A673 (cell line): Measurements from ENCODE around the gene CHIA. TPM values are rescaled to one million over a fixed set of nuclear protein-coding genes. Genes with fewer than 3 reads are reported as not detected.
"Not testable (repeated sequence)": the region's sequence is repeated elsewhere in the genome, so short reads cannot be mapped to it uniquely, and the experiment has no call there.

ENCODE experiments used
- BruUV-seq: library from RNA; stranded (reverse); fragments of 400-500 nt; replicated peaks from 2 replicates; lab custom pipeline; 2021; lab: Mats Ljungman, UMichigan
- CTCF ChIA-PET: fragments of 300-600 bp; sonication (Branson Sonifier 250); formaldehyde crosslinking; loops from one replicate; lab custom pipeline; 2022; ENCODE audit warnings: antibody characterized with exemption; lab: Charles Lee
- POLR2A ChIA-PET: fragments of 300-600 bp; sonication (Branson Sonifier 250); formaldehyde crosslinking; loops from one replicate; lab custom pipeline; 2022; ENCODE audit warnings: antibody characterized with exemption; ENCODE audit not compliant: low non-redundant PET; lab: Charles Lee
- DNase-seq: peaks from one replicate; pipeline ENCODE4 v3.0.0-alpha.2; 2015; ENCODE audit warnings: low spot score
- H3K27ac ChIP-seq: fragments of 200-600 bp; sonication (generic); 2 replicates; pipeline ENCODE4 v1.5.1; 2016; ENCODE audit warnings: mixed run types, low read depth, mild to moderate bottlenecking, mixed read lengths, antibody characterized with exemption, low read length; ENCODE audit not compliant: poor library complexity, severe bottlenecking
- H3K27me3 ChIP-seq: fragments of 200-600 bp; sonication (generic); replicated peaks from 2 replicates; pipeline ENCODE4 v1.6.1; 2017; ENCODE audit warnings: mixed run types, low read depth, mild to moderate bottlenecking, mixed read lengths, antibody characterized with exemption, low read length; ENCODE audit not compliant: insufficient read depth, poor library complexity
- H3K36me3 ChIP-seq: fragments of 200-600 bp; sonication (generic); 2 replicates; pipeline ENCODE4 v1.6.1; 2016; ENCODE audit warnings: mixed run types, mild to moderate bottlenecking, mixed read lengths, antibody characterized with exemption, low read length; ENCODE audit not compliant: insufficient read depth, poor library complexity, severe bottlenecking
- H3K4me1 ChIP-seq: fragments of 200-600 bp; sonication (generic); 2 replicates; pipeline ENCODE4 v1.6.1; 2017; ENCODE audit warnings: mixed run types, mild to moderate bottlenecking, mixed read lengths, antibody characterized with exemption, low read length; ENCODE audit not compliant: insufficient read depth, poor library complexity, severe bottlenecking
- H3K4me3 ChIP-seq: fragments of 200-600 bp; sonication (generic); 2 replicates; pipeline ENCODE4 v1.5.1; 2016; ENCODE audit warnings: low read depth, mixed run types, mild to moderate bottlenecking, mixed read lengths, low read length; ENCODE audit not compliant: poor library complexity, severe bottlenecking
- H3K9me3 ChIP-seq: fragments of 200-600 bp; sonication (generic); 2 replicates; pipeline ENCODE4 v1.6.1; 2016; ENCODE audit warnings: mixed run types, low read depth, mild to moderate bottlenecking, mixed read lengths, antibody characterized with exemption, low read length; ENCODE audit not compliant: poor library complexity, severe bottlenecking
- EZH2 ChIP-seq: fragments of 200-600 bp; sonication (generic); IDR thresholded peaks from 2 replicates; pipeline ENCODE4 v1.6.1; 2017; ENCODE audit warnings: borderline replicate concordance, low read depth, mild to moderate bottlenecking, mixed read lengths, antibody characterized with exemption, low read length; ENCODE audit not compliant: poor library complexity, severe bottlenecking
- intact Hi-C: fragments of 100-400 bp; cut with micrococcal nuclease; formaldehyde crosslinking; loops from one replicate; pipeline ENCODE4 v1.10.0; 2022; ENCODE audit not compliant: unreplicated experiment
- total RNA-seq: library from RNA; stranded (reverse); gene quantifications from 2 replicates; pipeline ENCODE4 v1.2.3, GENCODE V29; 2021
- TF ChIP-seq, protein P1 (sequence below): fragments of 300-800, 200-600 bp; sonication (generic); conservative IDR thresholded peaks from 2 replicates; pipeline ENCODE4 v1.5.1; 2017; ENCODE audit warnings: low read depth, mild to moderate bottlenecking, antibody characterized with exemption, low read length, moderate library complexity, mixed read lengths

The CHIA gene
- total RNA-seq, 1 experiment from 2014 or later, result not detected

DNA sequence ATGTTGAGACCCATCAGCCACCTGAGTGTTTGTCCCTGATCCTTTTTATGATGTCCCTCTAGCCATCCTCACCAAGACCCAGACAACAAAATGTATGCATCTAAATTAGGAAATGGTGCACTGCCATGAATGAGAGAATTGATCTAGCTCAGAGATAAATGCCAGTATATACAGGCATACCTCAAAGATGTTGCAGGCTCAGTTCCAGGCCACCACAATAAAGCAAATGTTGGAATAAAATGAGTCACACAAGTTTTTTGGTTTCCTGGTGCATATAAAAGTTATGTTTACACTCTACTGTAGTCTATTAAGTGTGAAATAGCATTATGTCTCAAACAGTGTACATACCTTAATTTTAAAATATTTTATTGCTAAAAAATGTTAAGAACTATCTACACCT lies 63.9 kb downstream of the CHIA start:
- no peak overlapping the region for H3K4me3 ChIP-seq
- ChIA-PET POLR2A (no interaction called here), CTCF (no interaction called here)
- H3K36me3 ChIP-seq, result no peaks in the 10 kb centered on the region
- H3K27me3 ChIP-seq, result no peaks in the 10 kb centered on the region
- no peaks in the 10 kb centered on the region for H3K9me3 ChIP-seq
- BruUV-seq, result no TSS peak
- no peaks in the 10 kb centered on the region for H3K4me1 ChIP-seq
- DNase-seq, result no peak
- TF ChIP-seq EZH2, result no peak
- TF ChIP-seq, protein P1, sequence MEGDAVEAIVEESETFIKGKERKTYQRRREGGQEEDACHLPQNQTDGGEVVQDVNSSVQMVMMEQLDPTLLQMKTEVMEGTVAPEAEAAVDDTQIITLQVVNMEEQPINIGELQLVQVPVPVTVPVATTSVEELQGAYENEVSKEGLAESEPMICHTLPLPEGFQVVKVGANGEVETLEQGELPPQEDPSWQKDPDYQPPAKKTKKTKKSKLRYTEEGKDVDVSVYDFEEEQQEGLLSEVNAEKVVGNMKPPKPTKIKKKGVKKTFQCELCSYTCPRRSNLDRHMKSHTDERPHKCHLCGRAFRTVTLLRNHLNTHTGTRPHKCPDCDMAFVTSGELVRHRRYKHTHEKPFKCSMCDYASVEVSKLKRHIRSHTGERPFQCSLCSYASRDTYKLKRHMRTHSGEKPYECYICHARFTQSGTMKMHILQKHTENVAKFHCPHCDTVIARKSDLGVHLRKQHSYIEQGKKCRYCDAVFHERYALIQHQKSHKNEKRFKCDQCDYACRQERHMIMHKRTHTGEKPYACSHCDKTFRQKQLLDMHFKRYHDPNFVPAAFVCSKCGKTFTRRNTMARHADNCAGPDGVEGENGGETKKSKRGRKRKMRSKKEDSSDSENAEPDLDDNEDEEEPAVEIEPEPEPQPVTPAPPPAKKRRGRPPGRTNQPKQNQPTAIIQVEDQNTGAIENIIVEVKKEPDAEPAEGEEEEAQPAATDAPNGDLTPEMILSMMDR, result no peak
- intact Hi-C loops, result no loop called here
- H3K27ac ChIP-seq, result no peak overlapping the region

DNA sequence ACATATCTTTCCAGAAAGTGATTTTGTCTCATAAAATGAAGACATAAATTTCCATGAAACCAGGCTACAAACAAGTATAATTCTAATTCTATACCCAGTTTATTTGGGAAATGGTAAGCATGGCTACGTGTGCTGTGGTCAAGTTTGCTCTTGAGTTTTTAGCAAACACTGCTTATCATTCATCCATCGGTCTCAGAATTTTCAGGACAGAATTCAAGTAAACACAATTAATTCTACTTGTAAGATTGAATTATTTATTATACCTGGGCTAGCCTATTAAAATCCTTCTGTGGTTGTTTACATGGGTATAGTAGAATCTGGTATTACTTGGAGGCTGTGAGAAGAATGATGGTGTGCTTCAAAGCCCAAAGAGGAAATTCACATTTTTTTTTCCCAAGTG lies 68.3 kb downstream of the CHIA start:
- ChIA-PET POLR2A (no interaction called here), CTCF (no interaction called here)
- intact Hi-C loops, result no loop called here
- no peak for DNase-seq
- TF ChIP-seq, protein P1, result no peak
- no peak for TF ChIP-seq EZH2
- Histone ChIP-seq H3K4me3 (no peak overlapping the region), H3K27me3 (no peaks in the 10 kb centered on the region), H3K36me3 (no peaks in the 10 kb centered on the region), H3K4me1 (no peaks in the 10 kb centered on the region), H3K9me3 (no peaks in the 10 kb centered on the region), H3K27ac (no peak overlapping the region)
- no TSS peak for BruUV-seq

DNA sequence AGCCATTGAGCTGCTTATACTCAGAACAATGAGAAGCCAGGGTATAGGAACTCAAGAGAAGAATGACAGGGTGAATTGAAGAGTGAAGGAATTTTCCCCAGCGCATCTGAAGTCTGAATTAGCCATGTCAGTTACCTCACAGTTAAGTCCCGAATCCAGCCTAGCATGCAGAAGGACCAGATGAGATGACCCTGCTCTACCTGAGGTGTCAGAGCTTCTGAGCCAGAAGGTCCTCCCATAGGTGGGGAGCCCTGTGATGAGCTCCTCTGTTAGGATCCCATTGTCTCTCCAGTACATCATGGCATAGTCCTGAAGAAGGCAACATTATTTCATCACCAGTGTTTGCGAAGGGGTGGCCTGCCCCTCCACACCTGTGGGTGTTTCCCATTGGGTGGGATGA lies 68.7 kb downstream of the CHIA start:
- no peaks in the 10 kb centered on the region for H3K4me1 ChIP-seq
- ChIA-PET POLR2A (no interaction called here), CTCF (no interaction called here)
- H3K27ac ChIP-seq, result no peak overlapping the region
- H3K4me3 ChIP-seq, result no peak overlapping the region
- no peaks in the 10 kb centered on the region for H3K27me3 ChIP-seq
- H3K9me3 ChIP-seq, result no peaks in the 10 kb centered on the region
- no peaks in the 10 kb centered on the region for H3K36me3 ChIP-seq
- intact Hi-C loops, result no loop called here
- TF ChIP-seq, protein P1, result no peak
- no peak for TF ChIP-seq EZH2
- no peak for DNase-seq
- no TSS peak for BruUV-seq

DNA sequence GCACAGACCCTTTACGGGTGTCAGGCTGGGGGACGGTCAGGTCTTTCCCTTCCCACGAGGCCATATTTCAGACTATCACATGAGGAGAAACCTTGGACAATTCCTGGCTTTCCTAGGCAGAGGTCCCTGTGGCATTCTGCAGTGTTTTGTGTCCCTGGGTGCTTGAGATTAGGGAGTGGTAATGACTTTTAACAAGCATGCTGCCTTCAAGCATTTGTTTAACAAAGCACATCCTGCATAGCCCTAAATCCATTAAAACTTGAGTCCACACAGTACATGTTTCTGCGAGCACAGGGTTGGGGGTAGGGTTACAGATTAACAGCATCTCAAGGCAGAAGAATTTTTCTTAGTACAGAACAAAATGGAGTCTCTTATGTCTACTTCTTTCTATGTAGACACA lies 69.6 kb downstream of the CHIA start:
- H3K9me3 ChIP-seq, DNase-seq, H3K27ac ChIP-seq, CTCF ChIA-PET, H3K4me1 ChIP-seq, BruUV-seq, H3K27me3 ChIP-seq, H3K36me3 ChIP-seq, intact Hi-C loops, H3K4me3 ChIP-seq, POLR2A ChIA-PET: not testable (repeated sequence)
